Heart right ventricle (tissue), 16 donors: ENCODE data around the gene CSTF3. TPM values are rescaled to one million over a fixed set of nuclear protein-coding genes. Genes with fewer than 3 reads are reported as not detected.

Source experiments
- ATAC-seq, 8 donors: fragments of 200-7000 bp; cut with Tn5 transposase; one replicate each; pipeline ENCODE4 v1.9.1; 2020; ENCODE audit warnings: mild to moderate bottlenecking in 8 of 8, moderate library complexity in 8 of 8, moderate number of reproducible peaks in 1 of 8
- DNase-seq, 2 donors: peaks; one replicate each; pipeline ENCODE4 v3.0.0-alpha.2; 2020
- H3K27ac ChIP-seq, 10 donors: fragments of 200-600 bp; sonication (generic) in 2 of 10; one replicate each; pipeline versions ENCODE4 v1.5.0 to v1.8.0; 2020 to 2022; ENCODE audit warnings: mild to moderate bottlenecking in 3 of 10
- H3K27me3 ChIP-seq, 7 donors: fragments of 200-600 bp; one replicate each; pipeline ENCODE4 v1.8.0; 2021 to 2022; ENCODE audit warnings: mild to moderate bottlenecking in 2 of 7
- H3K36me3 ChIP-seq, 9 donors: fragments of 200-600 bp; sonication (generic) in 1 of 9; one replicate each; pipeline versions ENCODE4 v1.5.0 to v1.8.0; 2020 to 2022; ENCODE audit warnings: mild to moderate bottlenecking in 2 of 9
- H3K4me1 ChIP-seq, 9 donors: fragments of 200-600 bp; sonication (generic) in 1 of 9; one replicate each; pipeline versions ENCODE4 v1.5.0 to v1.8.0; 2020 to 2022; ENCODE audit warnings: mild to moderate bottlenecking in 4 of 9
- H3K4me3 ChIP-seq, 10 donors: fragments of 200-600 bp; sonication (generic) in 2 of 10; one replicate each; pipeline versions ENCODE4 v1.5.0 to v1.8.0; 2020 to 2022; ENCODE audit warnings: mild to moderate bottlenecking in 7 of 10, moderate library complexity in 2 of 10
- H3K9me3 ChIP-seq, 11 donors: fragments of 200-600 bp in 10 of 11; sonication (generic) in 2 of 11; one replicate each; pipeline versions ENCODE4 v1.5.0 to v1.8.0; 2013 to 2022; ENCODE audit warnings: mild to moderate bottlenecking in 2 of 11, control low read depth in 1 of 11, moderate library complexity in 1 of 11
- WGBS, 2 donors: extraction: QIAGEN DNeasy Blood & Tissue Kit; methylation state at CpG; one replicate each; pipeline ENCODE4 v1.1.7; 2013; ENCODE audit warnings: inconsistent platforms in 1 of 2; 5-methylcytosine and 5-hydroxymethylcytosine counted together
- intact Hi-C, 10 donors: fragments of 100-400 bp; cut with DNase I; formaldehyde crosslinking; loops; one replicate each; pipeline versions ENCODE4 v1.11.1 to v1.14.2; 2022
- polyA plus RNA-seq, 2 donors: library from polyadenylated mRNA; stranded (reverse); fragments of 200-250 nt; gene quantifications; one replicate each; pipeline ENCODE4 v1.2.3, GENCODE V29; 2013
- total RNA-seq, 10 donors: library from RNA; stranded (reverse); fragmentation: NEBNext Ultra II Directional in 3 of 10; extraction: Animal tissue kit (Norgen Biotek cat#: 25700) in 3 of 10; gene quantifications; one replicate each; pipeline versions ENCODE4 v1.2.1 to v1.2.4, GENCODE V29; 2021 to 2023
- TF ChIP-seq, protein P1 (sequence below), 9 donors: fragments of 200-600 bp; sonication (generic) in 2 of 9; IDR thresholded peaks; one replicate each; pipeline versions ENCODE4 v1.5.0 to v1.8.0; 2021 to 2022; ENCODE audit warnings: antibody characterized with exemption in 9 of 9, mild to moderate bottlenecking in 5 of 9, moderate library complexity in 1 of 9
- donor health status: Arrhythmogenic right ventricular cardiomyopathy.
- donor health status: ischemic (EF 13 %, LVEDD 7.1; RV severe dilation, severe dysfunction).
- donor health status: healthy with polysubstance abuse.
- donor health status: DM: no; HTN: yes; CAD: no.
- donor health status: DM: no; HTN: no; CAD: no.
- donor health status: ischemic (EF 25% LVEDD 6.9; RV normal size, moderate dysfunction).
- donor health status: ischemic (EF 25% LVEDD 5.7; RV mildly dilated, moderate dysfunction).
- donor health status: healthy.
- donor health status: DM: yes; HTN: yes; CAD: no.
- donor health status: Ischemic cardiomyopathy.
- donor health status: ischemic (EF 35%, LVEDD 5.7; RV mildly dilated, moderate dysfunction).
- donor health status: nonischemic (EF 11% LVEDD 7.7; RV severe dilation, severe dysfunction).
- donor health status: DM: yes; HTN: yes; CAD: no.
- donor health status: PGD.
- donor health status: ischemic (EF 29% LVEDD 5.4; RV normal size, mild dysfunction).
- donor health status: nonischemic (EF 23%, LVEDD 6.1; RV moderate dilation, normal function).

Gene CSTF3
- total and polyA plus RNA-seq, 12 donors, result 8.6 to 46.1 (median 12.7) TPM

DNA sequence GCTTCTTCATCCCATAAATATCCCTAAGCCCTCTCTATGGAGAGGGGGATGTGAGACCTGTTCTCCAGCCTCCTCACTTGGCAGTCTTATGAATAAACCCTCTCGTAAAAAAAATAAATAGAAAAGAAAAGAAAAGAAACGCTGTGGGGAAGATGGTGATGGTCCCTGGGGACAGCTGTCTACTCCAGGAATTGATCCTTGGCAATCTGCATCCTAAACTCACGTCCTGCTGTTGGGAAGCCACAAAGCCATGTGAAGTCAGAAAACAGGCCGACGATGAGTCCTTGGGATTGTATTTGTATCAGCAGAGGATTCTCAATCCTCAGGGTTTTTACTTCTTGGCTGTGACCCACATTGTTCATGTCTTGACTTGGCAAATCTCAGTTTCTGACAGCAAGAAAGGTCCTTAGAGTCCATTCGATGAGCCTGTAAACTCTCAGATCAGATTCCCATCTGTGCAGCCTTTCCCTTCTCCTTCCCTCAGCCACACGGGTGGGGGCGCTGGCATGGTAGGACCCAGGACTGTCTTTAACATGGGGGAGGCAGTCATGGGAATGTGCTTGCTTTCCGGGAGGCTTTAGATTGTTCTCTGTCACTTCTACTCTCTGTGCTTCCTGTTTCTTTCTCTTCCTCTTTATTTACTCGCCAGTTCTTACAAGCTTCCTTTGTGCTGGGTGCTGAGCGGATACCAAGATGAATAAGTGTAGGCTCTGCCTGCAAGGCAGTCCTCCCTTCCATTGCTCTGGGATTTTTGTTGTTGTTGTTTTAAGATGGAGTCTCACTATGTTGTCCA lies 97.1 kb downstream of the CSTF3 start:
- Histone ChIP-seq H3K4me1 (peaks cover 0 to 34% (median 14%) of the 10 kb centered on the region in 9 donors), H3K4me3 (no peak overlapping the region), H3K27me3 (no peaks in the 10 kb centered on the region), H3K27ac (peak overlapping the region in 9 of 10 donors; percentile 17 to 81 (median 33)), H3K9me3 (no peaks in the 10 kb centered on the region), H3K36me3 (peaks cover 0 to 92% (median 30%) of the 10 kb centered on the region in 9 donors)
- TF ChIP-seq, protein P1, sequence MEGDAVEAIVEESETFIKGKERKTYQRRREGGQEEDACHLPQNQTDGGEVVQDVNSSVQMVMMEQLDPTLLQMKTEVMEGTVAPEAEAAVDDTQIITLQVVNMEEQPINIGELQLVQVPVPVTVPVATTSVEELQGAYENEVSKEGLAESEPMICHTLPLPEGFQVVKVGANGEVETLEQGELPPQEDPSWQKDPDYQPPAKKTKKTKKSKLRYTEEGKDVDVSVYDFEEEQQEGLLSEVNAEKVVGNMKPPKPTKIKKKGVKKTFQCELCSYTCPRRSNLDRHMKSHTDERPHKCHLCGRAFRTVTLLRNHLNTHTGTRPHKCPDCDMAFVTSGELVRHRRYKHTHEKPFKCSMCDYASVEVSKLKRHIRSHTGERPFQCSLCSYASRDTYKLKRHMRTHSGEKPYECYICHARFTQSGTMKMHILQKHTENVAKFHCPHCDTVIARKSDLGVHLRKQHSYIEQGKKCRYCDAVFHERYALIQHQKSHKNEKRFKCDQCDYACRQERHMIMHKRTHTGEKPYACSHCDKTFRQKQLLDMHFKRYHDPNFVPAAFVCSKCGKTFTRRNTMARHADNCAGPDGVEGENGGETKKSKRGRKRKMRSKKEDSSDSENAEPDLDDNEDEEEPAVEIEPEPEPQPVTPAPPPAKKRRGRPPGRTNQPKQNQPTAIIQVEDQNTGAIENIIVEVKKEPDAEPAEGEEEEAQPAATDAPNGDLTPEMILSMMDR (IDR thresholded peaks at IDR 0.05), result no peak
- no peak for DNase-seq
- intact Hi-C loops, result loop anchor here in 7 of 10 donors (2.0 to 10.0 kb wide), 5 partner anchors 99 to 259 kb away; no protein-coding TSS in a partner anchor
- WGBS, 2 donors, result 46 to 66% methylated on average over 11 of the region's 11 CpGs
- peak in 6 of 8 donors; percentile 15 to 43 (median 32) for ATAC-seq

DNA sequence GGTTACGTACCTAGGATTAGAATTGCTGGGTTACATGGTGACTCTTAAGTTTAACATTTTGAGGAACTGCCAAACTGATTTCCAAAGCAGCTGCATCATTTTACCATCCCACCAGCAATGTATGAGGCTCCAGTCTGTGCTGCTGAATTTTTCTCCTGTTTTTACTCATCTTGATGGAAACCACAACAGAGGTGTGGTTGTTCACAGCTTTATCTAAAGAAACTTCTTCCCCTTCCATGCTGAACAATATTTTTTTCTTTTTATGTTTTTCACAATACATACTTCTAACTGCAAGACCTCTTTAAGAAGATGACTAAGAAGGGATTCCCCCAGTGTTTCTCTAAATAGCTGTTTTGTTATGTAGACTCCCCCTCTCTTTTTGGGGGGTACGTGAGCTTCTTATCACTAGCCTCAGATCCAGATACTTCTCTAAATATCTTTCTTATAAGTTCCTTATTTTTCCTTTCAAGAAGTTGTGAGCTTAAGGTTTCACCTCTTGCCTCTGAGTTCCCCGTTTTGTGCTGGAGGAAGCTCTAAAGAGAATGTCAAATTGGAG lies 97.9 kb downstream of the CSTF3 start:
- Histone ChIP-seq H3K36me3 (peaks cover 0 to 92% (median 23%) of the 10 kb centered on the region in 9 donors), H3K4me1 (peaks cover 0 to 34% (median 14%) of the 10 kb centered on the region in 9 donors), H3K9me3 (no peaks in the 10 kb centered on the region), H3K27ac (peak overlapping the region in 6 of 10 donors; percentile 17 to 81 (median 30)), H3K4me3 (no peak overlapping the region), H3K27me3 (no peaks in the 10 kb centered on the region)
- intact Hi-C loops, result loop anchor here in 3 of 10 donors (5.0 to 10.0 kb wide), 3 partner anchors 99 to 259 kb away; no protein-coding TSS in a partner anchor
- TF ChIP-seq, protein P1 (IDR thresholded peaks at IDR 0.05), result no peak
- WGBS, 2 donors, result 61 to 74% methylated on average over 3 of the region's 3 CpGs
- DNase-seq (no peak), ATAC-seq (no peak)

DNA sequence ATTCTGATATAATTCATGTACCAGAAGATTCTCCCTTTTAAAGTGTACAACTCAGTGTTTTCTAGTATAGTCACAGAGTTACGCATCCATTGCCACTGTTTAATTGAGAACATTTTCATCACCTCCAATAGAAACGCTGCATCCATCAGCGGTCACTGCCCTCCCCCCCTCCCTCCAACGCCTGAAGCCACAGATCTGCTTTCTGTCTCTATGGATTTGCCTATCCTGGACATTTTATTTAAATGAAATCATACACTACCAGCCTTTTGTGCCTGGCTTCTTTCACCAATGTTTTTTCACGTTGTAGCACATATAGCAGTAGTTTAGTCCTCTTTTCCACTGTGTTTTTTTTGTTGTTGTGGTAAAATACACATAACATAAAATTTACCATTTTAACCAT lies 99.1 kb downstream of the CSTF3 start:
- H3K36me3 ChIP-seq, result peaks cover 0 to 92% (median 21%) of the 10 kb centered on the region in 9 donors
- WGBS, 2 donors, result 60 to 70% methylated on average over 5 of the region's 5 CpGs
- H3K4me3 ChIP-seq, result no peak overlapping the region
- no peak for ATAC-seq
- H3K27ac ChIP-seq, result peak overlapping the region in 1 of 10 donors; percentile 1
- TF ChIP-seq, protein P1 (IDR thresholded peaks at IDR 0.05), result no peak
- H3K9me3 ChIP-seq, result no peaks in the 10 kb centered on the region
- H3K4me1 ChIP-seq, result peaks cover 0 to 34% (median 14%) of the 10 kb centered on the region in 9 donors
- DNase-seq, result no peak
- H3K27me3 ChIP-seq, result no peaks in the 10 kb centered on the region
- intact Hi-C loops, result loop anchor here in 3 of 10 donors (5.0 to 10.0 kb wide), 3 partner anchors 97 to 257 kb away; no protein-coding TSS in a partner anchor

DNA sequence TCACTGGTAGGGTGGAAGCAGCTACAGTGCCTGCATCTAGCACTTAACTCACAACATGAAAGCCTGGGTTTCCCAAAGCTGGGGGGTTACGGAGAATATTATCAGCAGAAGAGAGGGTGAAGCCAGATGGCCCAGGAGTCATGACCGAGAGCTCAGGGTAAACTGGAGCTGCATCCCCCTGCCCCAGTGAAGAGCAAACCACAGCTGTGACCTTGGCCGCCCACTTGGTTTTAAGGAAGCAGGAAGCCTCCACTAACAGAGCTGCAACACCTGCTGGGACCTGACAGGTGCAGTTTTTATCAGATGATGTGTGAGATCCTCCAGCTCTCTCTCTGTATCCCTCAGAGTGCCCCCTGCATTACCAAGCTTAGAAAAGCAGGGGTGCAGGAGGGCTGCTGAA lies 101.0 kb downstream of the CSTF3 start:
- Histone ChIP-seq H3K4me3 (no peak overlapping the region), H3K4me1 (peaks cover 0 to 32% (median 14%) of the 10 kb centered on the region in 9 donors), H3K27ac (no peak overlapping the region), H3K9me3 (no peaks in the 10 kb centered on the region), H3K27me3 (no peaks in the 10 kb centered on the region), H3K36me3 (peaks cover 0 to 90% (median 21%) of the 10 kb centered on the region in 9 donors)
- TF ChIP-seq, protein P1 (IDR thresholded peaks at IDR 0.05), result no peak
- DNase-seq (no peak), ATAC-seq (no peak)
- WGBS, 2 donors, result 95 to 100% methylated on average over 3 of the region's 3 CpGs
- intact Hi-C loops, result loop anchor here in 3 of 10 donors (5.0 to 10.0 kb wide), 3 partner anchors 95 to 255 kb away; no protein-coding TSS in a partner anchor
